ENCODE data around the gene IQGAP2.

IQGAP2 gene

DNA sequence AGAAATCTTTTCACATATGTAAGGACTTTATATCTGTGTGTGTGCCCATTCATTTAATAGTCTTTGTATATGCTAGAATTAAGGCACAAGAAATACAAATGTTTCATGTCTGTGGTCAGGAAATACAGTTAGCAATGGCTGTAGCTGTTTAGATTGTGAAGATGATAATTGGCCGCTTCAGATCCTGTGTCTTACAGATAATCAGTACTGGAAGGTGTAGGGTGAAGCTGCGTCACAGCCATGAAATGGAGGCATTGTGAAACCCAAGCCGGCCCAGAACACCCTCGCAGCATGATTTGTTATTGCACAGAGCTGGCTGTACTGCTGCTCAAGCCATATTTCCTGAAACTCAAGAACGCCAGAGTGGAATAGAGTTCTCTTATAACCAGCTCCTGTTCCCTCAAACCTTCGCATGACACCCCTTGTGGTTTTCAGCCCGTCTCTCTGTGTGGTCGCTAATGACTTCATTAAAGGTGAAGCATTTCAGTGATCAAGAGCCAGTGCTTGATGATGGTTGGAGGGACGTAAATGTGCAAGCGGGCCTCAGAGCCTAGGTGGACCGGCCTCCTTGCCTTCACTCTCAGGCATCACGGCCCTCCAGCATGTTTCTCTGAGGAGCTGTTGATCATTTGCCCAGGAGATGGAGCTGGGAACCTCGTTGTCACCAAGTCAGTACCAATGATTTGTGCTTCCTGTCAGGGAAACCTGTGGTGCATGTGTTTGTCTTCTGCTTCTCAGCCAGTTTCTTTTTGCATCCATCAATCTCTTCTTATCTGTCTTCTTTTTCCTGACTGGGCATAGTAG lies 140.0 kb downstream of the IQGAP2 start:
- H3K4me1 ChIP-seq = peaks cover 55 to 90% (median 67%) of the 10 kb centered on the region in 10 experiments
- no peak for TF ChIP-seq Cebpa-rat (IDR thresholded peaks at IDR 0.05)
- no peaks in the 10 kb centered on the region for H3K27me3 ChIP-seq
- no peak overlapping the region for H3K4me3 ChIP-seq
- H3K36me3 ChIP-seq = peaks cover 0 to 11% (median 0%) of the 10 kb centered on the region in 11 experiments; a peak in 3 of 22 replicates
- H3K27ac ChIP-seq = peak overlapping the region; percentile 7 to 63 (median 47); a peak in 16 of 22 replicates
- H4K20me1 ChIP-seq = peaks cover 19 to 97% (median 83%) of the 10 kb centered on the region in 11 experiments
- H3K4me2 ChIP-seq = peak overlapping the region; percentile 63 to 86 (median 74)
- peak overlapping the region in 10 of 11 experiments; percentile 2 to 53 (median 46); a peak in 13 of 22 replicates for H3K9ac ChIP-seq
- no peaks in the 10 kb centered on the region for H3K9me3 ChIP-seq (replicated peaks in 1 of 11)

- Histone ChIP-seq H3K27ac (peak overlapping the region in 10 of 11 experiments; percentile 8 to 63 (median 44); a peak in 15 of 22 replicates), H3K4me2 (peak overlapping the region; percentile 63 to 86 (median 74)), H3K4me3 (no peak overlapping the region), H3K4me1 (peaks cover 63 to 95% (median 74%) of the 10 kb centered on the region in 10 experiments), H3K36me3 (peaks cover 0 to 9% (median 1%) of the 10 kb centered on the region in 11 experiments; a peak in 5 of 22 replicates), H4K20me1 (peaks cover 9 to 97% (median 71%) of the 10 kb centered on the region in 11 experiments; a peak in 21 of 22 replicates), H3K9ac (peak overlapping the region in 7 of 11 experiments; percentile 1 to 49 (median 45); a peak in 10 of 22 replicates), H3K9me3 (replicated peaks in 1 of 11) (peaks cover 0 to 7% (median 4%) of the 10 kb centered on the region in 11 experiments; a peak in 15 of 22 replicates), H3K27me3 (no peaks in the 10 kb centered on the region)
- TF ChIP-seq Cebpa-rat (IDR thresholded peaks at IDR 0.05) = no peak
These were observed 141.3 kb downstream of the IQGAP2 start for GRCh38 chr5:76544268-76544926.

GRCh38 chr5:76545184-76545583 lies 142.1 kb downstream of the IQGAP2 start:
- peak overlapping the region in 3 of 11 experiments; percentile 87 to 93 (median 90); a peak in 5 of 22 replicates for H3K27ac ChIP-seq
- H3K9ac ChIP-seq = no peak overlapping the region
- no peak overlapping the region for H3K4me3 ChIP-seq
- peaks cover 63 to 96% (median 74%) of the 10 kb centered on the region in 10 experiments for H3K4me1 ChIP-seq
- H3K27me3 ChIP-seq = no peaks in the 10 kb centered on the region
- H3K9me3 ChIP-seq (replicated peaks in 1 of 11) = peaks cover 0 to 15% (median 12%) of the 10 kb centered on the region in 11 experiments; a peak in 17 of 22 replicates
- H3K36me3 ChIP-seq = peaks cover 0 to 12% (median 7%) of the 10 kb centered on the region in 11 experiments; a peak in 8 of 22 replicates
- peaks cover 8 to 94% (median 64%) of the 10 kb centered on the region in 11 experiments; a peak in 21 of 22 replicates for H4K20me1 ChIP-seq
- TF ChIP-seq Cebpa-rat (IDR thresholded peaks at IDR 0.05) = no peak
- H3K4me2 ChIP-seq = peak overlapping the region in 4 of 11 experiments; percentile 83 to 97 (median 91); a peak in 6 of 22 replicates

DNA sequence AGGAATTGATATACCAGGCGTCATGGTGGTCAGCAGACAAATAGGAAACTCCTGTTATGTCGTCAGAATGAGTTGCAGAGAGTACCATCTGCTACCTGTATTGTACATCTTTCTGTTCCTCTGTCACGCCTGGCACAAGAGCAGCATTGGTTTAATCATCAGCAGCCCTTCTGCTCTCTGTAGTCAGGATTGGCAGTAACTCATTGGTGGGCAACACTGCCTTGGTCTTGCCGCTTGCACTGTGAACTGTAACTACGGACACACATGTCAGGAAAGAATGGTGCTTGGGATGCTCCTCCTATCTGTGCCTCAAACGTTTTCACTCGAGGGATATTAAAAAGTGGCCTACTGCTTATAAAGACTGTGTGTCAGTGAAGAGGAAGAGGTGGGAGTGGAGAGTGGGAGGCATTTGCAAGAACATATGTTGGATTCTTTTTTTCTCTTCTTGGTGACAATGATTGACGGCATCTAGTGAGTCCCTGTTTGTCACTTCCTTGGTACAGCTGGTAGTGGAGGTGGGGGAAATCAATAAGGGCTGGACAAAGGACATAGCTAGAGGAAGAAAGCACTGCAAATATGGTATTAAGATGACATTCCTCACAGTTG lies 143.5 kb downstream of the IQGAP2 start:
- H3K9ac ChIP-seq = peak overlapping the region; percentile 1 to 81 (median 46); a peak in 16 of 22 replicates
- peaks cover 8 to 80% (median 52%) of the 10 kb centered on the region in 11 experiments; a peak in 20 of 22 replicates for H4K20me1 ChIP-seq
- peak overlapping the region; percentile 71 to 97 (median 81) for H3K4me2 ChIP-seq
- H3K36me3 ChIP-seq = peaks cover 0 to 12% (median 7%) of the 10 kb centered on the region in 11 experiments; a peak in 8 of 22 replicates
- peaks cover 63 to 82% (median 69%) of the 10 kb centered on the region in 10 experiments for H3K4me1 ChIP-seq
- peaks cover 0 to 24% (median 16%) of the 10 kb centered on the region in 11 experiments; a peak in 17 of 22 replicates for H3K9me3 ChIP-seq (replicated peaks in 1 of 11)
- peak overlapping the region in 7 of 10 experiments; percentile 1 to 42 (median 22); a peak in 8 of 20 replicates for H3K4me3 ChIP-seq
- H3K27ac ChIP-seq = peak overlapping the region; percentile 43 to 93 (median 69)
- no peak for TF ChIP-seq Cebpa-rat (IDR thresholded peaks at IDR 0.05)
- H3K27me3 ChIP-seq = no peaks in the 10 kb centered on the region

- Histone ChIP-seq H3K4me2 (peak overlapping the region; percentile 71 to 97 (median 81)), H4K20me1 (peaks cover 3 to 74% (median 46%) of the 10 kb centered on the region in 11 experiments; a peak in 18 of 22 replicates), H3K4me1 (peaks cover 56 to 81% (median 62%) of the 10 kb centered on the region in 10 experiments), H3K27me3 (no peaks in the 10 kb centered on the region), H3K9ac (peak overlapping the region; percentile 2 to 81 (median 46); a peak in 17 of 22 replicates), H3K36me3 (peaks cover 0 to 17% (median 7%) of the 10 kb centered on the region in 11 experiments; a peak in 8 of 22 replicates), H3K9me3 (replicated peaks in 1 of 11) (peaks cover 0 to 29% (median 21%) of the 10 kb centered on the region in 11 experiments; a peak in 18 of 22 replicates), H3K27ac (peak overlapping the region; percentile 43 to 93 (median 69)), H3K4me3 (peak overlapping the region in 9 of 10 experiments; percentile 0 to 42 (median 23); a peak in 9 of 20 replicates)
- TF ChIP-seq Cebpa-rat (IDR thresholded peaks at IDR 0.05) = no peak
These were observed 144.3 kb downstream of the IQGAP2 start for GRCh38 chr5:76547242-76547890.

- H3K9me3 ChIP-seq (replicated peaks in 1 of 11) = peaks cover 0 to 32% (median 23%) of the 10 kb centered on the region in 11 experiments; a peak in 18 of 22 replicates
- H3K4me3 ChIP-seq = peak overlapping the region in 5 of 10 experiments; percentile 8 to 42 (median 25); a peak in 5 of 20 replicates
- H4K20me1 ChIP-seq = peaks cover 0 to 68% (median 45%) of the 10 kb centered on the region in 11 experiments; a peak in 16 of 22 replicates
- peak overlapping the region; percentile 43 to 93 (median 69); a peak in 21 of 22 replicates for H3K27ac ChIP-seq
- H3K27me3 ChIP-seq = no peaks in the 10 kb centered on the region
- H3K4me1 ChIP-seq = peaks cover 50 to 81% (median 55%) of the 10 kb centered on the region in 10 experiments
- H3K9ac ChIP-seq = peak overlapping the region in 10 of 11 experiments; percentile 4 to 80 (median 51); a peak in 15 of 22 replicates
- H3K4me2 ChIP-seq = peak overlapping the region; percentile 71 to 97 (median 81)
- TF ChIP-seq Cebpa-rat (IDR thresholded peaks at IDR 0.05) = no peak
- H3K36me3 ChIP-seq = peaks cover 0 to 17% (median 7%) of the 10 kb centered on the region in 11 experiments; a peak in 8 of 22 replicates
These were observed 144.9 kb downstream of the IQGAP2 start for GRCh38 chr5:76547891-76548524.
